Stimulated activated effector memory CD8-positive, alpha-beta T cell treated with anti-CD3 and anti-CD28 coated beads, Interleukin-12 subunit alpha, Interleukin-12 subunit beta, amount 100 ng/mL, for 72 hours (primary cell): ENCODE data around the gene TRDN.
"Not testable (repeated sequence)": the region's sequence is repeated elsewhere in the genome, so short reads cannot be mapped to it uniquely, and the experiment has no call there.

Source experiments
- ATAC-seq: fragments of 150-1000 bp; cut with Tn5 transposase; 2 replicates; pipeline ENCODE4 v1.10.0; 2021
- DNase-seq, 2 donors: peaks; one replicate each; pipeline ENCODE4 v3.0.0; 2021 to 2022; ENCODE audit warnings: low spot score in 2 of 2
- H3K27ac Mint-ChIP-seq: one replicate; pipeline ENCODE4 v1.8.0; 2022; ENCODE audit warnings: mild to moderate bottlenecking, mixed read lengths
- H3K36me3 Mint-ChIP-seq: one replicate; pipeline ENCODE4 v1.8.0; 2022; ENCODE audit warnings: mild to moderate bottlenecking, mixed read lengths
- H3K4me1 Mint-ChIP-seq: one replicate; pipeline ENCODE4 v1.8.0; 2022; ENCODE audit warnings: mixed read lengths
- H3K4me3 Mint-ChIP-seq: one replicate; pipeline ENCODE4 v1.8.0; 2022; ENCODE audit warnings: mild to moderate bottlenecking, mixed read lengths
- H3K9me3 Mint-ChIP-seq: one replicate; pipeline ENCODE4 v1.8.0; 2022; ENCODE audit warnings: mixed read lengths

TRDN gene

DNA sequence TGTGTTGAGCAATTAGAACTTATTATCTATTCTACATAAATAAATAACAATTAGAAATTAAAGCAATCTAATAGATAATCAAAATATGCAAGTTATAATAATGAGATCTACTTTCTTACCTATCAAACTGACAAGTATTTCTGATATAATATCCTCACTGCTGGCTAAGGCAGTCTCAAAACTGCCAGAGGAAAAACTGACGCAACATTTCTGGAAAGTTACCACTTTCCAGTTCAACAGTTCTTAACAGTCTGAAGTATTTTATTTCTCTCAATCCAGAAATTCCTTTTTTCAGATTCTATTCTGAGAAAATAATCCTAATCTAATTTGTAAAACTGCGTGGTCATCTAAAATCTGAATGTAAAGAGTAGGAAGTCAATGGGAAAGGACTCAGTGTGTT is 121.0 kb downstream of the TRDN start:
- Mint-ChIP-seq H3K27ac (no peak overlapping the region), H3K9me3 (peaks cover 10% of the 10 kb centered on the region), H3K36me3 (no peaks in the 10 kb centered on the region), H3K4me1 (no peaks in the 10 kb centered on the region), H3K4me3 (no peak overlapping the region)
- ATAC-seq (no peak), DNase-seq (no peak)

DNA sequence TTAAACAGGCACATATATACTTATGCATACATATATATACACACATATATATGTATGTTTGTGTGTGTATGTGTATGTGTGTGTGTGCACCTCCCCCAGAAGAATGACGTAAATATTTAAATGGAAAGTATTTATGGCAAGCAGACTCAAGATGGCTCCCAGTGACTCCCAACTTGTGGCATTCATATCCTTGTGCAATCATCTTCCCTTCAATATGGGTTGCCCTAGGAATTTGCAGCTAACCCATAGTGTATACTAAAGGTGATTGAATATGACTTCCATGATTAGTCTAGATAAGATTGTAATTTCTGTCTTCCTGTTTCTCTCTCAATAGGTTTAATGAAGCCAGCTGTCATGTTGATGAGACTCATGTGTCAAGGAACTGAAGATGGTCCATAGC is 127.6 kb downstream of the TRDN start:
- no peak overlapping the region for H3K4me3 Mint-ChIP-seq
- DNase-seq (no peak), ATAC-seq (no peak)
- H3K4me1 Mint-ChIP-seq = no peaks in the 10 kb centered on the region
- peaks cover 9% of the 10 kb centered on the region for H3K9me3 Mint-ChIP-seq
- H3K36me3 Mint-ChIP-seq = no peaks in the 10 kb centered on the region
- no peak overlapping the region for H3K27ac Mint-ChIP-seq

GRCh38 chr6:123508290-123508689 is 128.5 kb downstream of the TRDN start:
- DNase-seq (no peak), ATAC-seq (no peak)
- Mint-ChIP-seq H3K36me3 (no peaks in the 10 kb centered on the region), H3K4me3 (no peak overlapping the region), H3K27ac (no peak overlapping the region), H3K9me3 (peaks cover 13% of the 10 kb centered on the region), H3K4me1 (no peaks in the 10 kb centered on the region)

DNA sequence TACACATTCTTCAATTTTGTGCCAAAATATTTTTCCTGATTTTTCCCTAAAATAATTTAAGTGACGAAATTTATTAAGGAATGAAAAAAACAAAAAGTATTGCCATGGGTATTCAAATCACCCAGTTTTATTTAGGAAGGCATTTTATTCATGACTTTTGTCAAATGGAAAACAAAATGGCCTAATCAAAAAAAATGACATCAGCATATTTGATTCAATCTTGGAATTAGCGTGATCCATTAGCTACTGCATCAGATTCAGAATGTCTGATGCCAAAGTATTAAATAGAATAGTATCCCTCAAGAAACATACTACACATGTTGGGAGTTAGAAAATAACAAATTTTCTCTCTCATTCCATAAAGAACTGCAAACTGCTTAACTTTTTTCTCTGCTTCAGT is 129.2 kb downstream of the TRDN start:
- Mint-ChIP-seq H3K27ac (no peak overlapping the region), H3K4me3 (no peak overlapping the region), H3K4me1 (no peaks in the 10 kb centered on the region), H3K9me3 (peaks cover 13% of the 10 kb centered on the region), H3K36me3 (no peaks in the 10 kb centered on the region)
- no peak for DNase-seq
- ATAC-seq = no peak

DNA sequence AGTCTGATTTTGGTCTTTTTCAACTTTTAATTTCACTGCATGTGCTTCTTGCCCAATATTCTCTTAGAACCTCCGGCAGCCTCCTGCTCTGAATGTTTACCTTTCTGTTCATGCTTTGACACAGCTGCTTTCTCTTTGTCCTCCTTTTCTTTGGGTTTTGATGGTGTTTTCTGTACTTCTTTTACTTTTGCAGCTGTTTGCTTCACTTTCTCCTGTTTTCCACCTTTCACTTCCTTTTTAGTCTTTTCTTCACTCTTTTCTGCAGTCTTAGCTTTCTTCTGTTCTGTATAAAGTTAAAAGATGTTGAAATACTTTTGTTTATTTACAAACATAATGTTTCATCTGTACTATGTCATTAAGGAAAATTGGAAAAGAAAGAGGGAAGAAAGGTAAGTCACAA is 133.1 kb downstream of the TRDN start:
- H3K27ac Mint-ChIP-seq = no peak overlapping the region
- ATAC-seq = no peak

DNA sequence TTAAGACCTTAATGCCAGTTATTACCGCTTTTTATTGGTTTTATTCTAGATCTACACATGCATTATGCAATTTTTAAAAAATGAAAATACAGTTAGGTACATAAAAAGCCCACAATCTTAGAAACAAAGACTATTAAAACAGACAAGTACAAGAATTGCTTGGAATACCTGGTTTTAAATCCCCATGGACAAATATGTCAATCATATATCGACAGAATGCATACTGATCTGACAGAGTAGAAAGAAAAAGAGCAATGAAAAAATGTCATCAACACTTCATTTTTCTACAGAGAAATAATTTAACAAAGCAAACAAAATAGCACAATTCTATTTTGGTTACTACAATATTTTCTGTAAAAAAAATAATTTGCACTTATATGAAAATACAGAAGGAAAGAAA is 139.7 kb downstream of the TRDN start:
- no peaks in the 10 kb centered on the region for H3K4me1 Mint-ChIP-seq
- H3K9me3 Mint-ChIP-seq = peaks cover 7% of the 10 kb centered on the region
- no peak overlapping the region for H3K27ac Mint-ChIP-seq
- ATAC-seq (no peak), DNase-seq (no peak)
- no peaks in the 10 kb centered on the region for H3K36me3 Mint-ChIP-seq
- no peak overlapping the region for H3K4me3 Mint-ChIP-seq

More for the DNA sequence above, 133.1 kb downstream of the TRDN start:
- Mint-ChIP-seq H3K36me3 (no peaks in the 10 kb centered on the region), H3K9me3 (peaks cover 13% of the 10 kb centered on the region), H3K4me1 (no peaks in the 10 kb centered on the region), H3K4me3 (no peak overlapping the region)
- DNase-seq = no peak

DNA sequence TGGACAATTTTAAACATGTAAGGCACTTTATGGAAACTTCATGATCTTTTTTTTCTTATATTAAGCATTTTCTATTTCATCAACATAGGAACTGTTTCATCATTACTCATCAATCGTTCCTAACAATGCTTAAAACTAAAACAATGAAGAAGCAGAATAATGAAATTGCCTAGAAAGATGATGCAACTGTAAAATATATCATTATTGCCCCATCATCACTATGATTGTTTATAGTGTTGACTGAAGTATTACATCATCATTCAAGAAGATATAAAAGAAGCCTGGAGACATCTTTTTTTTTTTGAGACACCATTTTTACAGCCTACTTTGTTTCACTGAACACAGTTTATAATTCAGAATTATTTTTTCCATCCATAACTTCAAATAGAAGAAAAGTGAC is 147.2 kb downstream of the TRDN start:
- H3K27ac Mint-ChIP-seq = no peak overlapping the region
- ATAC-seq (no peak), DNase-seq (no peak)
- H3K9me3 Mint-ChIP-seq = peaks cover 27% of the 10 kb centered on the region
- no peaks in the 10 kb centered on the region for H3K36me3 Mint-ChIP-seq
- H3K4me1 Mint-ChIP-seq = no peaks in the 10 kb centered on the region
- no peak overlapping the region for H3K4me3 Mint-ChIP-seq

DNA sequence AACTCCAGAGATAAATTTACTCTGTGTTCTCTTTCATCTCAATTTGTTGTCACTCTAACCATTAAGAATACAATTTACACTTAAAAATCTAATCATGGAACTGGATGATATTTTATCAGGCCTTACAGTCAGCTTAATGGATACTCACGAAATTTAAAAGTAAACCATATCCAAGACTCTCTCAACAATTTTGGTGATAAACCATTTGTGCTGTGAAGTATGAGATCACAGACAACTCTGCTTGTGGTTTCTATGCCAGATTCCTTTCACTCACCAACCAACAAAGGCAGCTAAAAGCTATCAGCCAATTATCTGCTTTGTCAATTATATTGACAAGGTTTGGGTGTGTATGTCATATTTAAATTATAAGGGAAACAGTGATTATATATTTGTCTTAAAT is 155.8 kb downstream of the TRDN start:
- DNase-seq = no peak
- no peaks in the 10 kb centered on the region for H3K36me3 Mint-ChIP-seq
- H3K9me3 Mint-ChIP-seq = peaks cover 3% of the 10 kb centered on the region
- no peak overlapping the region for H3K4me3 Mint-ChIP-seq
- no peaks in the 10 kb centered on the region for H3K4me1 Mint-ChIP-seq
- no peak for ATAC-seq
- no peak overlapping the region for H3K27ac Mint-ChIP-seq

GRCh38 chr6:123472025-123472702 is 164.6 kb downstream of the TRDN start:
- not testable (repeated sequence) for ATAC-seq, H3K4me3 Mint-ChIP-seq, H3K36me3 Mint-ChIP-seq, DNase-seq, H3K4me1 Mint-ChIP-seq, H3K27ac Mint-ChIP-seq
- H3K9me3 Mint-ChIP-seq = peaks cover 14% of the 10 kb centered on the region

GRCh38 chr6:123467392-123467791 is 169.4 kb downstream of the TRDN start:
- Mint-ChIP-seq H3K4me1 (no peaks in the 10 kb centered on the region), H3K9me3 (peaks cover 12% of the 10 kb centered on the region), H3K36me3 (no peaks in the 10 kb centered on the region), H3K27ac (no peak overlapping the region), H3K4me3 (no peak overlapping the region)
- DNase-seq = no peak
- ATAC-seq = no peak

DNA sequence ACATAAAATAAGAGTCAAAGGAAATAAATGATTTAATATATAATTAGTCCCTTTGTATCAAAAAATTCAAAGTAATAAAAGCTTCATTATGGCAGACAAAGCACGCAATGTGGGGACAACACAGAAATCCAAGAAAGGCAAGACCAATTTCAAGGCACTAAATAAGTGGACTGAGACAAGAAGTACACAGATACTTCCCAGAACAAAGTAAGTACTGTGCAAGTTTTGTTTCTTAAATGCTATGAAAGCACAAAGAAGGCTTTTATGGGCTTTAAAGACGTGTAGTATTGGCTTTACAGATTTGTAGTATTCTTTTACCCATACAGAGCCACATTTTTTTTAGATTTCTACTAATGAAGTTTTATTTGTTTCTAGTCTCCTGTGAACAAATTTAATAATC is 174.6 kb downstream of the TRDN start:
- H3K36me3 Mint-ChIP-seq = no peaks in the 10 kb centered on the region
- ATAC-seq = no peak
- no peak overlapping the region for H3K4me3 Mint-ChIP-seq
- H3K4me1 Mint-ChIP-seq = no peaks in the 10 kb centered on the region
- H3K9me3 Mint-ChIP-seq = peaks cover 4% of the 10 kb centered on the region
- no peak for DNase-seq
- no peak overlapping the region for H3K27ac Mint-ChIP-seq

- H3K36me3 Mint-ChIP-seq = no peaks in the 10 kb centered on the region
- no peak overlapping the region for H3K4me3 Mint-ChIP-seq
- H3K4me1 Mint-ChIP-seq = no peaks in the 10 kb centered on the region
- DNase-seq = no peak
- no peak overlapping the region for H3K27ac Mint-ChIP-seq
- ATAC-seq = no peak
- peaks cover 4% of the 10 kb centered on the region for H3K9me3 Mint-ChIP-seq
Measured at GRCh38 chr6:123458218-123458617, 178.5 kb downstream of the TRDN start.

DNA sequence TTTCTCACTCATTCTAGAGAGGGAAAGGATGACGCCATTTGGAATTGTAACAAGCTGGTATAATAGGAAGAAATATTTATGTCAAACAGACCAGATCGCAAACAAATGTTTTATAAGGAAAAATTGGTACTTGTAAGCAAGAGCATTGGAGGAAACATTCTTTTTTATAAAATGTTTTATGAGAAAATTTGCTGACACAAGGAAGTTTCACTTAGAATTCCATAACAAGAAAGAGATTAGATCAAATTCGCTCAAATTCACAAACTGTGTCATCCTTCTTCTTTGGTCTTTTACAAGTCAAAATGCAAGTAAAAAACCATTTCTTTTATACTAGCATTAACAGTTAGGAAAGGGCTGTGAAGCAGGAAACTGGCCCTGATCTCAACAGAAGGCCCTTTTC is 179.9 kb downstream of the TRDN start:
- ATAC-seq (no peak), DNase-seq (no peak)
- Mint-ChIP-seq H3K4me1 (no peaks in the 10 kb centered on the region), H3K4me3 (no peak overlapping the region), H3K27ac (no peak overlapping the region), H3K36me3 (no peaks in the 10 kb centered on the region), H3K9me3 (peaks cover 8% of the 10 kb centered on the region)

GRCh38 chr6:123454448-123454847 is 182.3 kb downstream of the TRDN start:
- DNase-seq (no peak), ATAC-seq (no peak)
- Mint-ChIP-seq H3K4me1 (no peaks in the 10 kb centered on the region), H3K4me3 (no peak overlapping the region), H3K27ac (no peak overlapping the region), H3K9me3 (peaks cover 9% of the 10 kb centered on the region), H3K36me3 (no peaks in the 10 kb centered on the region)

GRCh38 chr6:123453071-123453470 is 183.7 kb downstream of the TRDN start:
- not testable (repeated sequence) for ATAC-seq, H3K27ac Mint-ChIP-seq, H3K36me3 Mint-ChIP-seq, H3K4me1 Mint-ChIP-seq, H3K4me3 Mint-ChIP-seq, DNase-seq
- H3K9me3 Mint-ChIP-seq = peaks cover 18% of the 10 kb centered on the region

DNA sequence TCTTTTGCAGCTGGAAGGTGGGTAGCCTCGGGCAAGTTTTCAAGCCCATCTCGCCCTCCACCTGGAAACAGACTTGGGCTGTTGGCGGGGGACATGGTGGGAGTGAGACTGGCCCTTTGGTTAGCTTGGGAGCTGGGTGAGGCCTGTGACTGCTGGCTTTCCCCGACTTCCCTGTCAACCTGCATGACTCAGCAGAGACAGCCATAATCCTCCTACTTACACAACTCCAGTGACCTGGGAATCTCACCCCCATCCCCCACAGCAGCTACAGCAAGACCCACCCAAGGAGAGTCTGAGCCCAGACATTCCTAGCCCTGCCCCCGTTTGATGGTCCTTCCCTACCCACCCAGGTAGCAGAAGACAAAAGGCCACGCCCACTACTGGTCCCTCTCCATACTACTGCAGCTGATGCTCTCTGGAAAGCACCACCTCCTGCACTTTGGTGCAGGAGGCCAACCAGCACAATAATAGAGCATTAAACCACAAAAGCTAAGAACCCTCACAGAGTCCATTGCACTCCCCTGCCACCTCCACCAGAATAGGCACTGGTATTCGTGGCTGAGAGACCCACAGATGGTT is 188.4 kb downstream of the TRDN start:
- Mint-ChIP-seq H3K4me1 (no peaks in the 10 kb centered on the region), H3K4me3 (no peak overlapping the region), H3K27ac (no peak overlapping the region), H3K9me3 (peaks cover 18% of the 10 kb centered on the region), H3K36me3 (peaks cover under 1% of the 10 kb centered on the region)
- DNase-seq = no peak
- ATAC-seq = no peak
